ENCODE measurements around the gene SH2D5. TPM values are rescaled to one million over a fixed set of nuclear protein-coding genes. Genes with fewer than 3 reads are reported as not detected.
A peak's percentile ranks its signal among the peaks of the same experiment; 100 is the strongest.
"Not testable (repeated sequence)": the region's sequence is repeated elsewhere in the genome, so short reads cannot be mapped to it uniquely, and the experiment has no call there.

The SH2D5 gene
- total RNA-seq, 1 donor = 4.3 TPM

GRCh38 chr1:20719871-20720620 is 12.5 kb downstream of the SH2D5 start:
- TF ChIP-seq, protein P1, sequence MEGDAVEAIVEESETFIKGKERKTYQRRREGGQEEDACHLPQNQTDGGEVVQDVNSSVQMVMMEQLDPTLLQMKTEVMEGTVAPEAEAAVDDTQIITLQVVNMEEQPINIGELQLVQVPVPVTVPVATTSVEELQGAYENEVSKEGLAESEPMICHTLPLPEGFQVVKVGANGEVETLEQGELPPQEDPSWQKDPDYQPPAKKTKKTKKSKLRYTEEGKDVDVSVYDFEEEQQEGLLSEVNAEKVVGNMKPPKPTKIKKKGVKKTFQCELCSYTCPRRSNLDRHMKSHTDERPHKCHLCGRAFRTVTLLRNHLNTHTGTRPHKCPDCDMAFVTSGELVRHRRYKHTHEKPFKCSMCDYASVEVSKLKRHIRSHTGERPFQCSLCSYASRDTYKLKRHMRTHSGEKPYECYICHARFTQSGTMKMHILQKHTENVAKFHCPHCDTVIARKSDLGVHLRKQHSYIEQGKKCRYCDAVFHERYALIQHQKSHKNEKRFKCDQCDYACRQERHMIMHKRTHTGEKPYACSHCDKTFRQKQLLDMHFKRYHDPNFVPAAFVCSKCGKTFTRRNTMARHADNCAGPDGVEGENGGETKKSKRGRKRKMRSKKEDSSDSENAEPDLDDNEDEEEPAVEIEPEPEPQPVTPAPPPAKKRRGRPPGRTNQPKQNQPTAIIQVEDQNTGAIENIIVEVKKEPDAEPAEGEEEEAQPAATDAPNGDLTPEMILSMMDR (IDR thresholded peaks at IDR 0.05; ENCODE audit: insufficient read depth, low read depth, low read length) = no peak
- H3K4me3 ChIP-seq (ENCODE audit: low read depth, low read length) = no peak overlapping the region
- no peak for DNase-seq (ENCODE audit: low read depth)

DNA sequence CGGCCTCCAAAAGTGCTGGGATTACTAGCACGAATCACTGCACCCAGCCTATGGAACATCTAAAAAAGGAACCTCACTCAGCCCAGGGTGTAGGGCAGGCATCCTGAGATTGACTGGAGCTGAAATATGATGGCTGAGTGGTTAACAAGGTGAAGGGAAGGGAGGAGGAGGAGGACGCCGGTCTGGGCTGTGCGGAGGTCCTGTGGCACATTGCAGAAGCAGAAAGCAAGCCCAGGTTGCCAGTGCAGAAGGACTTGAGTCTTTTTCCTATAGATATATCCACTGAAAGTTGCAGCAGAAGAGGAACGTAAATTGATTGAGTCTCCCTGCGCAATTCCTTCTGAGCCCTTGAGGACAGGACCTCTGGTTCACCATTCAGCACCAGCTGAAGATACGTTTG is 13.2 kb downstream of the SH2D5 start:
- no peak overlapping the region for H3K4me3 ChIP-seq (ENCODE audit: low read depth, low read length)
- no peak for DNase-seq (ENCODE audit: low read depth)
- TF ChIP-seq, protein P1 (IDR thresholded peaks at IDR 0.05; ENCODE audit: insufficient read depth, low read depth, low read length) = no peak

DNA sequence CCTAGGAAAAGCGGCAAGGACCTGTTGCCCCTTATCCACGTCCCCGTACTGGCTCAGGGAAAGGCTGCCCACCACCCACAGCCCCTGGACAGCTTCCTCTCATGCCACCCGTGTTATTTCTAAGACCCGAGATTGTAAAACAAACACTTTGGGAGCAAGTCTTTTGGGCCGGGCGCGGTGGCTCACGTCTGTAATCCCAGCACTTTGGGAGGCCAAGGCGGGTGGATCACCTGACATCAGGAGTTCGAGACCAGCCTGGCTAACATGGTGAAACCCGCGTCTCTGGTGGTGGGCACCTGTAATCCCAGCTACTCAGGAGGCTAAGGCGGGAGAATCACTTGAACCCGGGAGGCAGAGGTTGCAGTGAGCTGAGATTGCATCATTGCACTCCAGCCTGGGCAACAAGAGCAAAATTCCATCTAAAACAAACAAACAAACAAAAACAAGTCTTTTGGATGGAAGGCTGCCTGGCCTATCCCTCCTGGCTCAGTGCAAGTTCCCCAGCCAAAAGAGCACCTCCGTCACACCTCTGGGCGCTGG is 14.1 kb downstream of the SH2D5 start:
- DNase-seq (ENCODE audit: low read depth) = not testable (repeated sequence)
- peak overlapping the region; percentile 44 for H3K4me3 ChIP-seq (ENCODE audit: low read depth, low read length)

- DNase-seq (ENCODE audit: low read depth) = peak; percentile 83
- peak within 1 kb of the TSS; percentile 53 for H3K4me3 ChIP-seq (ENCODE audit: low read depth, low read length)
- TF ChIP-seq, protein P1 (IDR thresholded peaks at IDR 0.05; ENCODE audit: insufficient read depth, low read depth, low read length) = no peak
These were observed 14.8 kb downstream of the SH2D5 start, which contains the start of gene KIF17 for GRCh38 chr1:20717452-20718342. Gene KIF17, minus strand, starts transcription at chr1:20718007. Its CDS starts 301 bp downstream, at chr1:20717706.

GRCh38 chr1:20716232-20716631 is 16.3 kb downstream of the SH2D5 start:
- DNase-seq (ENCODE audit: low read depth) = no peak
- TF ChIP-seq, protein P1 (IDR thresholded peaks at IDR 0.05; ENCODE audit: insufficient read depth, low read depth, low read length) = no peak
- no peak overlapping the region for H3K4me3 ChIP-seq (ENCODE audit: low read depth, low read length)

DNA sequence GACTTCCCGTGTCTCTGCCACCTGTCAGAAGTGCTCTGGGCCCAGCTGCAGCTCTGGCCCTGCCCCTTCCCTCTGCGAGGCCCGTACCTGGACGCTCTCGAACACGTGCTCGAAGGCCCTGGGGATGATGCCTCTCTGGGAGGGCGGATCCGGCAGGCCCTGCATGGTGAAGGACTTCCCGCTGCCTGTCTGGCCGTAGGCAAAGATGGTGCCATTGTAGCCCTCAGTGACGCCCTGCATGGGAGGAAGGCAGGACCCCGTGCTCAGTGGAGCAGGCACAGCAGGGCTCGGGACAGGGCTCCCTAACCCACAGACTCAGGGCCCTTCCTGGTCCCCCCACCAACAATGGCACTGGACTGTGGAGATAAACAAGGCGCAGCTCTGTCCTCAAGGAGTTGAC is 17.1 kb downstream of the SH2D5 start:
- H3K4me3 ChIP-seq (ENCODE audit: low read depth, low read length) = no peak overlapping the region
- no peak for DNase-seq (ENCODE audit: low read depth)
- TF ChIP-seq, protein P1 (IDR thresholded peaks at IDR 0.05; ENCODE audit: insufficient read depth, low read depth, low read length) = no peak

DNA sequence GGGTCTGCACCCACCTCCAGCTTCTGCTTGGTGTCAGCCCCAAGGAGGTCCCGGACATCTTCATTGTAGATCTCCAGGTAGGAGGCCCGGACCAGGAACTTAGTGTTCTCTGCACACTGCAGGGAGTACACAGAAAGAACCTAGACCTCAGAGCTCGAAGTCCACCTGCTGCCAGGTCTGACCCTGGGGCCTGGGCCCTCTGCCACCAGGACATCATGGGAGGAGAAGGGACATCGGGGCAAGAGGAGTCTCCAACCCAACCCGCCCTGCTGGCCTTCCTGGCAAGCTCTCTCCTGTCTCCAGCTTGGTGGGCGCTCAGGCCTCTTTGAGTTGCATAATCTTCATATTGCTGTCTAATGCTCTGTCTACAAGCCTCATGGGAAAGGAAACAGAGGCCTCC is 19.1 kb downstream of the SH2D5 start:
- TF ChIP-seq, protein P1 (IDR thresholded peaks at IDR 0.05; ENCODE audit: insufficient read depth, low read depth, low read length) = no peak
- DNase-seq (ENCODE audit: low read depth) = no peak

More for the DNA sequence above, 19.1 kb downstream of the SH2D5 start:
- no peak overlapping the region for H3K4me3 ChIP-seq (ENCODE audit: low read depth, low read length)
